Spleen (tissue), 7 donors: ENCODE results near the gene NFYC.

Experiments used
- POLR2A ChIP-seq, 3 donors: fragments of 450-650 bp; IDR thresholded peaks; one replicate each; pipeline ENCODE4 v1.5.1; 2017; ENCODE audit warnings: antibody characterized with exemption in 3 of 3, mild to moderate bottlenecking in 1 of 3
- POLR2AphosphoS5 ChIP-seq, 3 donors: sonication (generic); formaldehyde crosslinking; IDR thresholded peaks; one replicate each; pipeline ENCODE4 v1.5.1; 2017; ENCODE audit warnings: antibody characterized with exemption in 3 of 3
- TF ChIP-seq, protein P1 (sequence below), 11 experiments: fragments of 200-600 bp in 7 of 11; fragments of 450-650 bp in 4 of 11; sonication (generic) in 4 of 11; IDR thresholded peaks in 8 of 11; conservative IDR thresholded peaks in 3 of 11; 1 replicate in 7 of 11; 2 replicates in 4 of 11; pipeline versions ENCODE4 v1.4.0 to v1.8.0; 2016 to 2021; ENCODE audit warnings: antibody characterized with exemption in 11 of 11, inconsistent platforms in 4 of 11, mild to moderate bottlenecking in 1 of 11
- donor health status: DM: no; HTN: no; CAD: no; lungs with moderate emphysema.
- donor health status: DM: no; HTN: no; CAD: no.
- donor health status: DM: no; HTN: no; CAD: no.

- TF ChIP-seq, protein P1, sequence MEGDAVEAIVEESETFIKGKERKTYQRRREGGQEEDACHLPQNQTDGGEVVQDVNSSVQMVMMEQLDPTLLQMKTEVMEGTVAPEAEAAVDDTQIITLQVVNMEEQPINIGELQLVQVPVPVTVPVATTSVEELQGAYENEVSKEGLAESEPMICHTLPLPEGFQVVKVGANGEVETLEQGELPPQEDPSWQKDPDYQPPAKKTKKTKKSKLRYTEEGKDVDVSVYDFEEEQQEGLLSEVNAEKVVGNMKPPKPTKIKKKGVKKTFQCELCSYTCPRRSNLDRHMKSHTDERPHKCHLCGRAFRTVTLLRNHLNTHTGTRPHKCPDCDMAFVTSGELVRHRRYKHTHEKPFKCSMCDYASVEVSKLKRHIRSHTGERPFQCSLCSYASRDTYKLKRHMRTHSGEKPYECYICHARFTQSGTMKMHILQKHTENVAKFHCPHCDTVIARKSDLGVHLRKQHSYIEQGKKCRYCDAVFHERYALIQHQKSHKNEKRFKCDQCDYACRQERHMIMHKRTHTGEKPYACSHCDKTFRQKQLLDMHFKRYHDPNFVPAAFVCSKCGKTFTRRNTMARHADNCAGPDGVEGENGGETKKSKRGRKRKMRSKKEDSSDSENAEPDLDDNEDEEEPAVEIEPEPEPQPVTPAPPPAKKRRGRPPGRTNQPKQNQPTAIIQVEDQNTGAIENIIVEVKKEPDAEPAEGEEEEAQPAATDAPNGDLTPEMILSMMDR (IDR thresholded peaks at IDR 0.05 in 8 of 11, conservative IDR thresholded peaks at IDR 0.05 in 3 of 11) = no peak
- TF ChIP-seq POLR2A (IDR thresholded peaks at IDR 0.05) (no peak), POLR2AphosphoS5 (IDR thresholded peaks at IDR 0.05) (no peak)
Measured at GRCh38 chr1:40661678-40662077, 29.8 kb upstream of the NFYC start.
